ENCODE results near the gene ANKRD9.
A peak's percentile ranks its signal among the peaks of the same experiment; 100 is the strongest.
"Not testable (repeated sequence)": the region's sequence is repeated elsewhere in the genome, so short reads cannot be mapped to it uniquely, and the experiment has no call there.

ANKRD9 gene

GRCh38 chr14:102538602-102539543 lies 29.3 kb upstream of the ANKRD9 start:
- DNase-seq: no peak

- no peak for DNase-seq
Measured at GRCh38 chr14:102537981-102538601, 28.5 kb upstream of the ANKRD9 start.

- no peak for DNase-seq
Measured at GRCh38 chr14:102532204-102532658, 22.7 kb upstream of the ANKRD9 start.

GRCh38 chr14:102530828-102531478 lies 21.4 kb upstream of the ANKRD9 start:
- DNase-seq: no peak

- DNase-seq: no peak
Measured at GRCh38 chr14:102528431-102529170, 19.0 kb upstream of the ANKRD9 start.

GRCh38 chr14:102525929-102526497 lies 16.4 kb upstream of the ANKRD9 start:
- no peak for DNase-seq

- DNase-seq: peak; percentile 37
Measured at GRCh38 chr14:102525219-102525928, 15.8 kb upstream of the ANKRD9 start.

- peak; percentile 94 for DNase-seq
Measured at GRCh38 chr14:102524451-102525218, 15.1 kb upstream of the ANKRD9 start.

GRCh38 chr14:102523569-102524450 lies 14.2 kb upstream of the ANKRD9 start:
- DNase-seq: no peak

- DNase-seq: no peak
Measured at GRCh38 chr14:102523200-102523568, 13.6 kb upstream of the ANKRD9 start.

- DNase-seq: not testable (repeated sequence)
Measured at GRCh38 chr14:102519709-102520108, 10.1 kb upstream of the ANKRD9 start.

- DNase-seq: no peak
Measured at GRCh38 chr14:102518063-102518648, 8.6 kb upstream of the ANKRD9 start.

GRCh38 chr14:102517392-102518062 lies 8.0 kb upstream of the ANKRD9 start:
- no peak for DNase-seq

- peak; percentile 41 for DNase-seq
Measured at GRCh38 chr14:102516531-102517391, 7.2 kb upstream of the ANKRD9 start.

- DNase-seq: no peak
Measured at GRCh38 chr14:102514987-102515733, 5.6 kb upstream of the ANKRD9 start.

GRCh38 chr14:102513899-102514772 lies 4.6 kb upstream of the ANKRD9 start:
- DNase-seq: no peak
